Measurements from ENCODE around the gene CKAP2L.
"Not testable (repeated sequence)": the region's sequence is repeated elsewhere in the genome, so short reads cannot be mapped to it uniquely, and the experiment has no call there.

The CKAP2L gene

DNA sequence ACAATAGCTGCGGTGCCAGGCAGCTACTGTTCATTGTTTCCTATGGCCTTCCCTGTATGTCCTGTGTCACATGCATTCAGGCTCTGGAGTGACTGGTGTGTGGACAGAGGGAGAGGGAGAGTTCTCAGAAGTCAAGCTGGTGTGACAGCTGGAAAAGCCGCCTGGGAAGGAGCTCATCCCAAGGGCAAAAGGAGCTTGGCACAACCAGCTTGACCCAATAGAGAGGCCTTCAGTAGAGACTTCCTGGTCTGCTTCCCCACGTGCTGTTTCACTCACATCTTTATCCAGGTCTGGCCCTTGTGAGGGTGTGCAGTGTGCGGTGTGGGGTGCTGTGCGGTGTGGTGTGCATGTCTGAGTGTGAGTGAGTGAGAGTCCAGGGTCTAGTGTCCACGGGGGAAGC lies 54.7 kb downstream of the CKAP2L start:
- no peak overlapping the region for H3K4me3 ChIP-seq (ENCODE audit: low read depth, low read length)
- in situ Hi-C loops (cut with HindIII; ENCODE audit: low sequenced_read_pairs): no loop called here
- TF ChIP-seq, protein P1, sequence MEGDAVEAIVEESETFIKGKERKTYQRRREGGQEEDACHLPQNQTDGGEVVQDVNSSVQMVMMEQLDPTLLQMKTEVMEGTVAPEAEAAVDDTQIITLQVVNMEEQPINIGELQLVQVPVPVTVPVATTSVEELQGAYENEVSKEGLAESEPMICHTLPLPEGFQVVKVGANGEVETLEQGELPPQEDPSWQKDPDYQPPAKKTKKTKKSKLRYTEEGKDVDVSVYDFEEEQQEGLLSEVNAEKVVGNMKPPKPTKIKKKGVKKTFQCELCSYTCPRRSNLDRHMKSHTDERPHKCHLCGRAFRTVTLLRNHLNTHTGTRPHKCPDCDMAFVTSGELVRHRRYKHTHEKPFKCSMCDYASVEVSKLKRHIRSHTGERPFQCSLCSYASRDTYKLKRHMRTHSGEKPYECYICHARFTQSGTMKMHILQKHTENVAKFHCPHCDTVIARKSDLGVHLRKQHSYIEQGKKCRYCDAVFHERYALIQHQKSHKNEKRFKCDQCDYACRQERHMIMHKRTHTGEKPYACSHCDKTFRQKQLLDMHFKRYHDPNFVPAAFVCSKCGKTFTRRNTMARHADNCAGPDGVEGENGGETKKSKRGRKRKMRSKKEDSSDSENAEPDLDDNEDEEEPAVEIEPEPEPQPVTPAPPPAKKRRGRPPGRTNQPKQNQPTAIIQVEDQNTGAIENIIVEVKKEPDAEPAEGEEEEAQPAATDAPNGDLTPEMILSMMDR (IDR thresholded peaks at IDR 0.05; ENCODE audit: low read depth, low read length, missing control alignments): no peak
- DNase-seq (ENCODE audit: low read depth): no peak

DNA sequence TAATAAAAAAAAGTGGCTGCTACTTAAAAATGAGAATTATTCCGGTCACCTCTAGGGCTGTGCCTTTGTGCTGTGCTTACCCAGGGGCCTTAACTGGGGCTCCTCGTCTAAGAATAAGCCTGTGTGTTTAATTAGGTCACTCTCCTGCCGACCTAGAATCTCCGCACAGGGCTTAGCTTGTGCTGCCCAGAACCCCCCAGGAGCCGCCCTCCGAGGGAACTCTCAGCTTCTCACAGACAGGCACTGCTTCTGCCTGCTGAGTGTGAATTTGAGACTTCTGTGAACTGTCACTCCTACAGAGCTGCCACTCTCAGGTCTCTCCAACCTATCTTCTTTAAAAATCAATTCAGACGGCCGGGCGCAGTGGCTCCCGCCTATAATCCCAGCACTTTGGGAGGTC lies 55.4 kb downstream of the CKAP2L start:
- in situ Hi-C loops (cut with HindIII; ENCODE audit: low sequenced_read_pairs): no loop called here
- H3K4me3 ChIP-seq (ENCODE audit: low read depth, low read length): no peak overlapping the region

DNA sequence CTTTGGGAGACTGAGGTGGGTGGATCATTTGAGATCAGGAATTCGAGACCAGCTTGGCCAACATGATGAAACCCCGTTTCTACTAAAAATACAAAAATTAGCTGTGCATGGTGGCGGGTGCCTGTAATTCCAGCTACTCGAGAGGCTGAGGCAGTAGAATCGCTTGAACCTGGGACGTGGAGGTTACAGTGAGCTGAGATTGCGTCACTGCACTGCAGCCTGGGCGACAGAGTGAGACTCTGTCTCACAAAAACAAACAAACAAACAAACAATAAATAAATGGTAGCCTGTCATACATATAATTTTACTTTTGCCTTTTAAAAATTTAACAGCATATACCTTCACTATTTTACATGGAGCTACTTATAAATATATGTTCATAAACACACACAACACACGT lies 57.5 kb downstream of the CKAP2L start:
- in situ Hi-C loops (cut with HindIII; ENCODE audit: low sequenced_read_pairs); H3K4me3 ChIP-seq (ENCODE audit: low read depth, low read length); DNase-seq (ENCODE audit: low read depth): not testable (repeated sequence)

More for the DNA sequence above, 55.4 kb downstream of the CKAP2L start:
- TF ChIP-seq, protein P1 (IDR thresholded peaks at IDR 0.05; ENCODE audit: low read depth, low read length, missing control alignments): no peak
- DNase-seq (ENCODE audit: low read depth): no peak

DNA sequence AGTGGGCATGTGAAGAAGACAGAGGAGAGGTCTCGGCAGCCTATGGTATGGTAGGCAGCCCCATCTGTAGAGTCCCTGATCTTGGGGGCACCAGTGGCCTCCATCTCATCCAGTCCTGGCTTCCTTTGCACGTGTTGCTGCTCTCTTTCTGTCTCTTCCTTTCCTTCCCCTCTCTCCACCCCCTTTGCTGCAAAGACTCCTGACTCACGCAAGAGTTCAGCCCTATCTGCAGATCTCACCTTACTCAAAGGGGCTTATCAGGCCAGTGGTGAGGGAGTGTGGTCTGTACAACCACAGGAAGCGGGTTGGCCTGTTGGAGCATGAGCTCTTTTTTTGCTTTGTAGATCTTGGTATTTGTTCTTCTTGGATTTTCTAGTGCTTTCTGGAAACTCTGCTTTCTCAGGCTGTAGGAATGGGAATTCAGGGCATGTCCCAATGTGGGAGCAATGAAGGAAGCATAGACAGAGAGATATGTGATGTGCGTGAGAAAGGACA lies 58.2 kb downstream of the CKAP2L start:
- in situ Hi-C loops (cut with HindIII; ENCODE audit: low sequenced_read_pairs): no loop called here
- TF ChIP-seq, protein P1 (IDR thresholded peaks at IDR 0.05; ENCODE audit: low read depth, low read length, missing control alignments): no peak
- DNase-seq (ENCODE audit: low read depth): peak; percentile 33
- H3K4me3 ChIP-seq (ENCODE audit: low read depth, low read length): no peak overlapping the region

DNA sequence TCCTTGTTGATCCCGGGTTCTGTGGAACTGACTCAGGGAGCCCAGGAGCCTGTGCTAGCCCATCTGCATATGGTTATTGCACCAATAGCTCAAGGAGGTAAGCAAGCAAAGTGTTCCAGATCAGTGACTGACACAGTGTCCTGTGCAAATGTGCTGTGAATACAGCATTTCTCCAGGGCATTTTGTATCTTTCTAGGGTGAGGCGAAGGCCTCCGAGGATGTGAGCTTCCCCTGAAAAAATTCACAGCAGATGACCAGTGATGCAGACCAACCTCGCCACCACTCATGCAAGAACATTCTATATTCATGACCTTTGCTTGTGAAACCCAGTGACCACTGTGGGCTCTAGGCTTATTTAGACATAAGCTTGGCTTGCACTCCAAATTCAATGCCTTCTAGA lies 58.8 kb downstream of the CKAP2L start:
- DNase-seq (ENCODE audit: low read depth): no peak
- in situ Hi-C loops (cut with HindIII; ENCODE audit: low sequenced_read_pairs): no loop called here
- H3K4me3 ChIP-seq (ENCODE audit: low read depth, low read length): no peak overlapping the region
- TF ChIP-seq, protein P1 (IDR thresholded peaks at IDR 0.05; ENCODE audit: low read depth, low read length, missing control alignments): no peak

DNA sequence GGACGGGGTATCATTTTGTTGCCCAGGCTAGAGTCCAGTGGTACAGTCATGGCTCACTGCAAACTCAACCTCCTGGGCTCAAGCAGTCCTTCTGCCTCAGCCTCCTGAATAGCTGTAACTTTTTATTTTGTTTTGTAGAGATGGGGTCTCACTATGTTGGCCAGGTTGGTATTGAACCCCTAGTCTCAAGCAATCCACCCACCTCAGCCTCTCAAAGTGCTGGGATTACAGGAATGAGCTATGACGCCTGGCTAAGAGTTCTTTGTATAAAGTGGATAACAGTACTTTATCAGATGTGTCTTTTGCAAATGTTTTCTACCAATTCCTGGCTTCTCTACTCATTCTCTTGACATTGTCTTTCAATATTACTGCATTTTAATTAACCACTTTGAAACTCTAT lies 60.7 kb downstream of the CKAP2L start:
- in situ Hi-C loops (cut with HindIII; ENCODE audit: low sequenced_read_pairs): no loop called here
- TF ChIP-seq, protein P1 (IDR thresholded peaks at IDR 0.05; ENCODE audit: low read depth, low read length, missing control alignments): no peak
- no peak for DNase-seq (ENCODE audit: low read depth)
- no peak overlapping the region for H3K4me3 ChIP-seq (ENCODE audit: low read depth, low read length)

DNA sequence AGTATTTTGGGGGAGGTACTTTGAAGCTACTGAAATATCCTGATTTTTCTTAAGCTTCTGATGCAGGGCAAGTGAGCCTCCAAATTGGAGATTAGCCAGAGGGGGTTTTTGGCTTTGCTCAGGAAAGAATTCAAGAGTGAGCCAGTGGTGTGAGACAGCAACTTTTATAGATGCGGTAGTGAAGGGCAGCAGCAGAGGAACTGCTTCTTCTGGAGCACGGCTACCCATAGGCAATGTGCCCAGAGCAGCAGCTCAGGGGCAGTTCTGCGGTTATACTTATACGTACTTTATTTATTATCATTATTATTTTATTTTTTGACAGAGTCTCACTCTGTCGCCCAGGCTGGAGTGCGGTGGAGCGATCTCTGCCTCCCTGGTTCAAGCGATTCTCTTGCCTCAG lies 63.4 kb downstream of the CKAP2L start:
- in situ Hi-C loops (cut with HindIII; ENCODE audit: low sequenced_read_pairs): no loop called here
- no peak overlapping the region for H3K4me3 ChIP-seq (ENCODE audit: low read depth, low read length)
- DNase-seq (ENCODE audit: low read depth): no peak
- TF ChIP-seq, protein P1 (IDR thresholded peaks at IDR 0.05; ENCODE audit: low read depth, low read length, missing control alignments): no peak
